SK-N-SH (cell line): ENCODE measurements around the gene TNFRSF21. TPM values are rescaled to one million over a fixed set of nuclear protein-coding genes. Genes with fewer than 3 reads are reported as not detected.

Experiments used
- CTCF ChIA-PET: fragments of 300-600, 350-600 bp; formaldehyde crosslinking; extraction: SDS; loops from one replicate; lab custom pipeline; 2021; lab: Yijun Ruan, JAX
- POLR2A ChIA-PET: fragments of 350-600 bp; sonication (Branson Sonifier 250); formaldehyde crosslinking; extraction: SDS; loops from one replicate; lab custom pipeline; 2020; ENCODE audit warnings: antibody characterized with exemption, inconsistent platforms; lab: Yijun Ruan, JAX
- DNase-seq: peaks from one replicate; pipeline ENCODE4 v3.0.0; 2012
- H2AFZ ChIP-seq: fragments of 200-600 bp; sonication (generic); 2 replicates; pipeline ENCODE4 v1.8.1; 2016; ENCODE audit warnings: antibody characterized with exemption, mild to moderate bottlenecking, low read depth
- H3F3A ChIP-seq: fragments of 200-600 bp; sonication (generic); replicated peaks from 2 replicates; pipeline ENCODE3; 2016; ENCODE audit warnings: antibody characterized with exemption, mild to moderate bottlenecking; ENCODE audit not compliant: insufficient read depth
- H3K27ac ChIP-seq, 2 experiments: fragments of 200-500 bp in 1 of 2; fragments of 200-600 bp in 1 of 2; sonication (Bioruptor generic) in 1 of 2; sonication (generic), shearing (Covaris generic) in 1 of 2; 2 replicates each; pipeline versions ENCODE4 v1.5.1 to v1.6.1; 2014 to 2016; ENCODE audit warnings: low read depth in 2 of 2, inconsistent platforms in 1 of 2, low read length in 1 of 2, mild to moderate bottlenecking in 1 of 2, mixed read lengths in 1 of 2
- H3K27me3 ChIP-seq: fragments of 200-600 bp; sonication (generic), shearing (Covaris generic); 2 replicates; pipeline ENCODE4 v1.6.1; 2016; ENCODE audit warnings: mixed run types; ENCODE audit not compliant: insufficient read depth
- H3K36me3 ChIP-seq, 2 experiments: fragments of 200-500 bp in 1 of 2; fragments of 200-600 bp in 1 of 2; sonication (Bioruptor generic) in 1 of 2; sonication (generic) in 1 of 2; replicated peaks in 1 of 2; 2 replicates each; pipeline versions ENCODE3 to v1.5.1; 2014 to 2016; ENCODE audit warnings: low read length in 1 of 2, mild to moderate bottlenecking in 1 of 2; ENCODE audit not compliant: insufficient read depth in 2 of 2, control insufficient read depth in 1 of 2
- H3K4me1 ChIP-seq, 2 experiments: fragments of 200-500 bp in 1 of 2; fragments of 200-600 bp in 1 of 2; sonication (Bioruptor generic) in 1 of 2; sonication (generic), shearing (Covaris generic) in 1 of 2; 2 replicates each; pipeline versions ENCODE4 v1.5.1 to v1.6.1; 2014 to 2016; ENCODE audit warnings: low read depth in 1 of 2, low read length in 1 of 2, mixed run types in 1 of 2; ENCODE audit not compliant: insufficient read depth in 2 of 2, control insufficient read depth in 1 of 2
- H3K4me2 ChIP-seq: fragments of 200-600 bp; sonication (generic), shearing (Covaris generic); 2 replicates; pipeline ENCODE4 v1.6.1; 2017; ENCODE audit warnings: mixed run types
- H3K4me3 ChIP-seq, 2 experiments: fragments of 200-500 bp in 1 of 2; fragments of 200-600 bp in 1 of 2; sonication (Bioruptor generic) in 1 of 2; sonication (generic), shearing (Covaris generic) in 1 of 2; 2 replicates each; pipeline versions ENCODE4 v1.5.1 to v1.8.1; 2014 to 2016; ENCODE audit warnings: low read depth in 2 of 2, inconsistent platforms in 1 of 2, low read length in 1 of 2, mild to moderate bottlenecking in 1 of 2, mixed read lengths in 1 of 2, moderate library complexity in 1 of 2
- H3K79me2 ChIP-seq: fragments of 200-600 bp; sonication (generic); 2 replicates; pipeline ENCODE4 v1.8.1; 2017; ENCODE audit warnings: mild to moderate bottlenecking; ENCODE audit not compliant: insufficient read depth
- H3K9ac ChIP-seq: fragments of 200-600 bp; sonication (generic); 2 replicates; pipeline ENCODE4 v1.6.1; 2017; ENCODE audit warnings: mixed run types
- H3K9me2 ChIP-seq: fragments of 200-600 bp; sonication (generic); 2 replicates; pipeline ENCODE4 v1.6.1; 2017; ENCODE audit warnings: mixed run types
- H3K9me3 ChIP-seq: fragments of 200-600 bp; sonication (generic); 2 replicates; pipeline ENCODE4 v1.6.1; 2017; ENCODE audit warnings: mixed run types, mild to moderate bottlenecking, moderate library complexity
- H4K20me1 ChIP-seq: fragments of 200-600 bp; sonication (generic); 2 replicates; pipeline ENCODE4 v1.6.1; 2017; ENCODE audit warnings: mild to moderate bottlenecking, mixed run types; ENCODE audit not compliant: insufficient read depth
- FOSL2 ChIP-seq: IDR thresholded peaks from 2 replicates; pipeline ENCODE4 v1.4.0; 2012; ENCODE audit warnings: low read depth, mild to moderate bottlenecking, moderate library complexity, borderline replicate concordance
- FOXJ3 ChIP-seq: sonication (generic); formaldehyde crosslinking; IDR thresholded peaks from 2 replicates; pipeline ENCODE4 v1.5.1; 2020; ENCODE audit warnings: mild to moderate bottlenecking, missing genetic modification reagents
- FOXM1 ChIP-seq: IDR thresholded peaks from 2 replicates; pipeline ENCODE4 v1.4.0; 2012; ENCODE audit warnings: low read depth, mild to moderate bottlenecking
- JUND ChIP-seq: IDR thresholded peaks from 2 replicates; pipeline ENCODE4 v1.4.0; 2012
- RAD21 ChIP-seq: IDR thresholded peaks from 2 replicates; pipeline ENCODE4 v1.6.1; 2012; ENCODE audit warnings: mild to moderate bottlenecking, low read length
- RXRA ChIP-seq: IDR thresholded peaks from 2 replicates; pipeline ENCODE4 v1.4.0; 2012; ENCODE audit warnings: low read depth, mild to moderate bottlenecking, borderline replicate concordance
- SIN3A ChIP-seq: IDR thresholded peaks from 2 replicates; pipeline ENCODE4 v1.6.1; 2012; ENCODE audit warnings: low read depth, mild to moderate bottlenecking, low read length, moderate library complexity, borderline replicate concordance
- WGBS: methylation state at CpG from one replicate; pipeline ENCODE4 v1.1.6; 2017; ENCODE audit warnings: low lambda C conversion rate; 5-methylcytosine and 5-hydroxymethylcytosine counted together
- polyA plus RNA-seq, 3 experiments: library from polyadenylated mRNA; depleted of rRNA; stranded (reverse); fragments of >200 nt; gene quantifications; 2 replicates each; pipeline ENCODE4 v1.2.3, GENCODE V29; 2012
- TF ChIP-seq, protein P1 (sequence below): IDR thresholded peaks from 2 replicates; pipeline ENCODE4 v1.4.0; 2012; ENCODE audit warnings: low read depth, borderline replicate concordance
- TF ChIP-seq, protein P2 (sequence below): IDR thresholded peaks from 2 replicates; pipeline ENCODE4 v1.6.1; 2012; ENCODE audit warnings: mild to moderate bottlenecking, low read depth, low read length, moderate library complexity

The TNFRSF21 gene
- polyA plus RNA-seq, 1 of the 3 experiments (the other 2 are of a cell fraction): 9.2 TPM

DNA sequence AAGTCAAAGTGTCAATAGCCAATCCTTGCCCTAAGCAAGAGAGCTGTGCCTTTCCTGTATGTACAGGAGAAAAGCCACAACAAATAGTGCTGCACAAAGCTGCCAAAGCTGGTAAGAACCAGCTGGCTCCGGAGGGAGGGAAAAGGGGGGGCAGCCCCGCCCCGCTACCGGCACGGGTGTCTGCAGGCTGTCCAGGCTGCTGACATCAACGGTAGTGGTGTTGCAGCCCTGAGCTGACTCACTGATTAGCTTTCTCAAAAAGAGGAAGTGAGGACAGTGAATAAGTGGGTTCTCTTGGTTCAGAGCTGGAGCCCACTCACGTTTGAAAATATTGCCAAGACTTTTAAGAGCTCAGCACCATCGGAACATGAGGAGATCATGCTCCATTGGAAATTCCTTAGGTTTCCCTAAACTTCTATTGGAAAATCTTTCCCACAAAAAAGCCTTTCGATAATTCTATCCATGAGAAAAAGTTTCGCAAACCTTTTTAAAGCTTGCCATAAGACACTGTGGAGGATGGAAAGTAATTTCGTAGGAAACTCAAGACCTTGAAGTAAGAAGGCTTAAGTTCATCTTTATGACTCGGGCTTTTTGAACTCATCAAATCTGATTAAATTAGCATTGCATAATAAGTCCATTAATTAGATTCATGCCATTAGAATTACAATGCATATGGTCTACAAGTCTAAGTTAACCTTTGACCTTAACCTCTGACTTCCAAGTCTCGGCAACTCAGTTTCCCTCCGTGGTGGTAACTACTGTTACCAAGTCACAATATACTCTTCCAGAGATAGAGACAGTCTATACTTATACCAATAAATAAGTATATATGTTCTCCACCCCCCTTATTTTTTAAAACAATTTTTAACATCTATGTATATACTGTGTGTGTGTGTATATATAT, 67.0 kb downstream of the TNFRSF21 start (continued):
- TF ChIP-seq, protein P1, sequence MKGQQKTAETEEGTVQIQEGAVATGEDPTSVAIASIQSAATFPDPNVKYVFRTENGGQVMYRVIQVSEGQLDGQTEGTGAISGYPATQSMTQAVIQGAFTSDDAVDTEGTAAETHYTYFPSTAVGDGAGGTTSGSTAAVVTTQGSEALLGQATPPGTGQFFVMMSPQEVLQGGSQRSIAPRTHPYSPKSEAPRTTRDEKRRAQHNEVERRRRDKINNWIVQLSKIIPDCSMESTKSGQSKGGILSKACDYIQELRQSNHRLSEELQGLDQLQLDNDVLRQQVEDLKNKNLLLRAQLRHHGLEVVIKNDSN: no peak
- TF ChIP-seq FOXM1 (no peak), RXRA (no peak), FOSL2 (peak; percentile 63; the same call in 1 of the 2 replicates), FOXJ3 (CRISPR knock-in tag) (peak; percentile 23; the same call in 1 of the 2 replicates), SIN3A (peak; percentile 40; the same call in 1 of the 2 replicates)
- TF ChIP-seq, protein P2, sequence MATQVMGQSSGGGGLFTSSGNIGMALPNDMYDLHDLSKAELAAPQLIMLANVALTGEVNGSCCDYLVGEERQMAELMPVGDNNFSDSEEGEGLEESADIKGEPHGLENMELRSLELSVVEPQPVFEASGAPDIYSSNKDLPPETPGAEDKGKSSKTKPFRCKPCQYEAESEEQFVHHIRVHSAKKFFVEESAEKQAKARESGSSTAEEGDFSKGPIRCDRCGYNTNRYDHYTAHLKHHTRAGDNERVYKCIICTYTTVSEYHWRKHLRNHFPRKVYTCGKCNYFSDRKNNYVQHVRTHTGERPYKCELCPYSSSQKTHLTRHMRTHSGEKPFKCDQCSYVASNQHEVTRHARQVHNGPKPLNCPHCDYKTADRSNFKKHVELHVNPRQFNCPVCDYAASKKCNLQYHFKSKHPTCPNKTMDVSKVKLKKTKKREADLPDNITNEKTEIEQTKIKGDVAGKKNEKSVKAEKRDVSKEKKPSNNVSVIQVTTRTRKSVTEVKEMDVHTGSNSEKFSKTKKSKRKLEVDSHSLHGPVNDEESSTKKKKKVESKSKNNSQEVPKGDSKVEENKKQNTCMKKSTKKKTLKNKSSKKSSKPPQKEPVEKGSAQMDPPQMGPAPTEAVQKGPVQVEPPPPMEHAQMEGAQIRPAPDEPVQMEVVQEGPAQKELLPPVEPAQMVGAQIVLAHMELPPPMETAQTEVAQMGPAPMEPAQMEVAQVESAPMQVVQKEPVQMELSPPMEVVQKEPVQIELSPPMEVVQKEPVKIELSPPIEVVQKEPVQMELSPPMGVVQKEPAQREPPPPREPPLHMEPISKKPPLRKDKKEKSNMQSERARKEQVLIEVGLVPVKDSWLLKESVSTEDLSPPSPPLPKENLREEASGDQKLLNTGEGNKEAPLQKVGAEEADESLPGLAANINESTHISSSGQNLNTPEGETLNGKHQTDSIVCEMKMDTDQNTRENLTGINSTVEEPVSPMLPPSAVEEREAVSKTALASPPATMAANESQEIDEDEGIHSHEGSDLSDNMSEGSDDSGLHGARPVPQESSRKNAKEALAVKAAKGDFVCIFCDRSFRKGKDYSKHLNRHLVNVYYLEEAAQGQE: 0 out of 2 replicates have a peak, but pooled peaks have one; percentile 40

DNA sequence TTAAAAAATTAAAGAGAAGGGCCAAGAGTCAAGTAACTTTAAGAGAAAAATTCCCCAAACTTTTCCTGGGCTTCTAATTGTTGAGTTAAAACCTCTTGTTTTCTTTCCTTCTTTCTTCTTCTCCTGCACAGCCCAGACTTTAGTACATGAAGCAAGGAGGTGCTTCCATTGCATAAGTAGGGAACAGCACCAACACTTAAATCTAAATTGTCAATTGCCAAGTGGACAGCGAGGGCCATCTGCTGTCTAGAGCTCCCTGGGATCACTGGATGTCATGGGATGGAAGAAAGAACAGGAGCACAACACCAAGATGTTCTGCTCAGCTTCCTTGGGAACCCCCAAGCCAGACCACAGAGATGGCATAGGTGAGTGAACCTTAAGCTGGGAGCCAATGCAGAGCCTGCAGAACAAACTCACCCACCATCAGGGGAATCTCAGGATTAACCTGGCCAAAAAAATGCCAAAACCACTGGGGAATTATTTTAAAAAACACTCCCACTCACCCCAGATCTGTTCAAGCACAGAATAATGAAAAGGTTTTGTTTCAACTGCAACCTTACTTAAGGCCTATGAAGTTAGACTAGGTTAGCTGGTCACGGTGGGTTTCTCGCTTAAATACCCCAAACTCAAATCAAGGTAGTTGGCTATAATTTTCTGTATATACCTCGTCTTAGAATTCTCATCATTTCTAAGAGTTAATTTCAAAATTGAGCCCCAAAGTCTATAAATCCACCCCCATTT, 67.8 kb downstream of the TNFRSF21 start:
- Histone ChIP-seq H3K4me1 (peaks cover 14 to 26% of the 10 kb centered on the region in 2 experiments; a peak in 3 of 4 replicates), H3K9ac (no peak overlapping the region), H3K9me2 (no peaks in the 10 kb centered on the region), H3K79me2 (no peaks in the 10 kb centered on the region), H3F3A (no peaks in the 10 kb centered on the region), H3K4me2 (peak overlapping the region; percentile 40; the same call in 1 of the 2 replicates), H3K4me3 (no peak overlapping the region), H2AFZ (peak overlapping the region; percentile 64; the same call in 1 of the 2 replicates), H3K36me3 (no peaks in the 10 kb centered on the region), H3K27ac (peak overlapping the region; percentile 45 to 82; a peak in 3 of 4 replicates), H3K27me3 (no peaks in the 10 kb centered on the region), H3K9me3 (no peaks in the 10 kb centered on the region), H4K20me1 (no peaks in the 10 kb centered on the region)
- WGBS: 81% methylated on average over 4 of the region's 4 CpGs
- ChIA-PET CTCF (interaction anchor here (0.8 to 1.7 kb wide), 5 partner anchors 68 to 199 kb away, joined by 3 to 6 read pairs (median 4); partner anchors contain the start of gene TNFRSF21), POLR2A (interaction anchor here (0.8 kb wide), 1 partner anchor 13 kb away, joined by 6 read pairs; no protein-coding TSS in a partner anchor)
- TF ChIP-seq RAD21: peak; percentile 14
- no peak for TF ChIP-seq JUND
- no peak for DNase-seq
